Adrenal gland (tissue), 5 donors: Measurements from ENCODE around the gene IL20.

Experiments used
- CTCF ChIP-seq, 6 experiments: fragments of 450-650 bp in 4 of 6; fragments of 200-600 bp in 2 of 6; sonication (generic) in 1 of 6; IDR thresholded peaks; 1 replicate in 5 of 6; 2 replicates in 1 of 6; pipeline versions ENCODE4 v1.5.1 to v1.8.0; 2016 to 2021; ENCODE audit warnings: antibody characterized with exemption in 6 of 6, mild to moderate bottlenecking in 2 of 6, moderate library complexity in 1 of 6
- POLR2A ChIP-seq, 2 donors: fragments of 450-650 bp; IDR thresholded peaks; one replicate each; pipeline ENCODE4 v1.6.1; 2017; ENCODE audit warnings: antibody characterized with exemption in 2 of 2, mild to moderate bottlenecking in 2 of 2, moderate library complexity in 1 of 2
- donor health status: DM: no; HTN: no; CAD: no.

DNA sequence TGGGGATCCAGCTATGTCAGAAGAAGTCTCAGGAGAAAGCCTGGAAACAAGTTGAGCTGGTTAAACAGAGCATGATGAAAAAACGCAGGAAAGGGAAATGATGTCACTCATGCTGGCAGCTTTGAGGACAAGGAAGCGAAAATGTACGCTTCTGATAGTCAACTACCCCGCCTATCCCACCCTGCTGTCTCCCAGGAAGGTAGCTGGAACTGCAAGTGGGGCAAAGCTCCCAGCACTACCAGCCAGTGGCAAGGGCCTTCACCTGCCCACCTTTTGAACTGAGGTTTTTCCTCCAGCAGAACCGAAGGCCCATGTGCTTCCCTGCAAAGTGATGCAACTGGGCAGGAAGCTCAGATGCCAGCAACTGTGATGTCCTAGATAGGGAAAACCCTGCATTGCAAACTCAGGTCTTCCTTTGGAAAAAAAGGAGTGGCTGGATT, 6.3 kb upstream of the IL20 start:
- TF ChIP-seq CTCF (IDR thresholded peaks at IDR 0.05): no peak
- no peak for TF ChIP-seq POLR2A (IDR thresholded peaks at IDR 0.05)
